ENCODE results near the gene FN3KRP. TPM values are rescaled to one million over a fixed set of nuclear protein-coding genes. Genes with fewer than 3 reads are reported as not detected.
A peak's percentile ranks its signal among the peaks of the same experiment; 100 is the strongest.

The FN3KRP gene
- total and polyA plus RNA-seq, 2 of the 13 experiments (the other 11 are each of a cell fraction or from before 2014, with no cell fraction given): 22.4 to 28.2 TPM

GRCh38 chr17:82698974-82699442 is 17.5 kb upstream of the FN3KRP start (continued):
- TF ChIP-seq HMGXB4 (CRISPR knock-in tag; IDR thresholded peaks at IDR 0.05; ENCODE audit: borderline replicate concordance in 1 of 2, low read depth in 1 of 2): peak in 1 of 2 experiments; percentile 37; a peak in 1 of 4 replicates
- no peak for TF ChIP-seq DDIT3 (CRISPR knock-in tag; IDR thresholded peaks at IDR 0.05)
- TF ChIP-seq HDAC1 (CRISPR knock-in tag; IDR thresholded peaks at IDR 0.05): peak; percentile 84
- no peak for TF ChIP-seq ZNF790 (CRISPR knock-in tag; IDR thresholded peaks at IDR 0.05; ENCODE audit: borderline replicate concordance)
- no peak for TF ChIP-seq FOXJ3 (CRISPR knock-in tag; IDR thresholded peaks at IDR 0.05; ENCODE audit: borderline replicate concordance)
- no peak for TF ChIP-seq RBAK (CRISPR knock-in tag; IDR thresholded peaks at IDR 0.05)
- TF ChIP-seq RFX1 (IDR thresholded peaks at IDR 0.05): no peak
- TF ChIP-seq DRAP1 (CRISPR knock-in tag; IDR thresholded peaks at IDR 0.05): no peak
- TF ChIP-seq KLF13 (CRISPR knock-in tag; IDR thresholded peaks at IDR 0.05): 0 out of 2 replicates have a peak, but pooled peaks have one; percentile 79
- TF ChIP-seq STAG1 (CRISPR knock-in tag; IDR thresholded peaks at IDR 0.05): no peak
- no peak for TF ChIP-seq SRSF1 (optimal IDR thresholded peaks at IDR 0.05; ENCODE audit: low read depth, low read length)
- no peak for TF ChIP-seq KLF16 (CRISPR knock-in tag; IDR thresholded peaks at IDR 0.05)
- TF ChIP-seq TFDP1 (CRISPR knock-in tag; IDR thresholded peaks at IDR 0.05; ENCODE audit: borderline replicate concordance): 0 out of 2 replicates have a peak, but pooled peaks have one; percentile 5
- no peak for TF ChIP-seq ZBTB42 (CRISPR knock-in tag; IDR thresholded peaks at IDR 0.05)
- no peak for TF ChIP-seq ZHX2 (IDR thresholded peaks at IDR 0.05; ENCODE audit: low read depth)
- TF ChIP-seq ZHX2 (CRISPR knock-in tag; IDR thresholded peaks at IDR 0.05; ENCODE audit: borderline replicate concordance): no peak
- no peak for TF ChIP-seq ZSCAN29 (CRISPR knock-in tag; conservative IDR thresholded peaks at IDR 0.05)
- no peak for TF ChIP-seq ATF1 (CRISPR knock-in tag; IDR thresholded peaks at IDR 0.05)
- TF ChIP-seq TRIM22 (IDR thresholded peaks at IDR 0.05): no peak
- no peak for TF ChIP-seq NFIB (CRISPR knock-in tag; IDR thresholded peaks at IDR 0.05; ENCODE audit: borderline replicate concordance)
